Common myeloid progenitor, CD34-positive (primary cell): ENCODE data around the gene BANF1.
"Not testable (repeated sequence)": the region's sequence is repeated elsewhere in the genome, so short reads cannot be mapped to it uniquely, and the experiment has no call there.

Source experiments
- CTCF ChIA-PET: fragments of 350-600 bp; sonication (Branson Sonifier 250); formaldehyde crosslinking; loops from one replicate; lab custom pipeline; 2021; ENCODE audit warnings: antibody characterized with exemption; lab: Charles Lee
- POLR2A ChIA-PET: fragments of 350-600 bp; sonication (Branson Sonifier 250); formaldehyde crosslinking; loops from one replicate; lab custom pipeline; 2021; ENCODE audit warnings: antibody characterized with exemption; lab: Charles Lee
- DNase-seq, 3 donors: peaks; one replicate each; pipeline versions ENCODE4 v3.0.0 to v3.0.0-alpha.2; 2013
- H3K27ac ChIP-seq, 2 experiments: 1 replicate in 1 of 2; 2 replicates in 1 of 2; pipeline ENCODE4 v1.7.0; 2013; ENCODE audit warnings: inconsistent platforms in 2 of 2, low read length in 2 of 2, mild to moderate bottlenecking in 2 of 2, low read depth in 1 of 2, moderate library complexity in 1 of 2; ENCODE audit not compliant: severe bottlenecking in 2 of 2, insufficient read depth in 1 of 2, poor library complexity in 1 of 2
- H3K27me3 ChIP-seq, 5 experiments: replicated peaks in 2 of 5; 1 replicate in 3 of 5; 2 replicates in 2 of 5; pipeline versions ENCODE4 v1.6.1 to v1.7.0; 2013; ENCODE audit warnings: low read length in 4 of 5, mild to moderate bottlenecking in 2 of 5, moderate library complexity in 2 of 5, inconsistent platforms in 1 of 5; ENCODE audit not compliant: insufficient read depth in 5 of 5, control insufficient read depth in 4 of 5
- H3K36me3 ChIP-seq, 4 experiments: 1 replicate in 2 of 4; 2 replicates in 2 of 4; pipeline versions ENCODE4 v1.6.1 to v1.7.0; 2013; ENCODE audit warnings: low read length in 3 of 4, control low read depth in 1 of 4, mild to moderate bottlenecking in 1 of 4; ENCODE audit not compliant: control insufficient read depth in 4 of 4, insufficient read depth in 4 of 4
- H3K4me1 ChIP-seq, 4 experiments: 1 replicate in 3 of 4; 2 replicates in 1 of 4; pipeline versions ENCODE4 v1.6.1 to v1.7.1; 2013; ENCODE audit warnings: low read length in 3 of 4, mild to moderate bottlenecking in 3 of 4, control low read depth in 1 of 4, inconsistent platforms in 1 of 4, moderate library complexity in 1 of 4; ENCODE audit not compliant: control insufficient read depth in 4 of 4, insufficient read depth in 4 of 4; ENCODE audit errors: control extremely low read depth in 1 of 4
- H3K4me3 ChIP-seq, 7 experiments: 1 replicate in 4 of 7; 2 replicates in 3 of 7; pipeline versions ENCODE4 v1.5.1 to v1.7.0; 2013; ENCODE audit warnings: mild to moderate bottlenecking in 7 of 7, low read length in 6 of 7, moderate library complexity in 6 of 7, inconsistent platforms in 2 of 7, low read depth in 2 of 7, control low read depth in 1 of 7; ENCODE audit not compliant: insufficient read depth in 4 of 7, control insufficient read depth in 1 of 7; ENCODE audit errors: extremely low read depth in 1 of 7
- H3K9me3 ChIP-seq, 5 experiments: 1 replicate in 4 of 5; 2 replicates in 1 of 5; pipeline versions ENCODE4 v1.6.1 to v1.7.1; 2013; ENCODE audit warnings: low read length in 4 of 5, mild to moderate bottlenecking in 2 of 5, inconsistent platforms in 1 of 5, low read depth in 1 of 5, moderate library complexity in 1 of 5; ENCODE audit not compliant: control insufficient read depth in 4 of 5, insufficient read depth in 2 of 5; ENCODE audit errors: control extremely low read depth in 1 of 5
- WGBS: methylation state at CpG from one replicate; pipeline ENCODE4 v1.1.5; 2013; ENCODE audit not compliant: insufficient coverage; 5-methylcytosine and 5-hydroxymethylcytosine counted together

Gene BANF1

DNA sequence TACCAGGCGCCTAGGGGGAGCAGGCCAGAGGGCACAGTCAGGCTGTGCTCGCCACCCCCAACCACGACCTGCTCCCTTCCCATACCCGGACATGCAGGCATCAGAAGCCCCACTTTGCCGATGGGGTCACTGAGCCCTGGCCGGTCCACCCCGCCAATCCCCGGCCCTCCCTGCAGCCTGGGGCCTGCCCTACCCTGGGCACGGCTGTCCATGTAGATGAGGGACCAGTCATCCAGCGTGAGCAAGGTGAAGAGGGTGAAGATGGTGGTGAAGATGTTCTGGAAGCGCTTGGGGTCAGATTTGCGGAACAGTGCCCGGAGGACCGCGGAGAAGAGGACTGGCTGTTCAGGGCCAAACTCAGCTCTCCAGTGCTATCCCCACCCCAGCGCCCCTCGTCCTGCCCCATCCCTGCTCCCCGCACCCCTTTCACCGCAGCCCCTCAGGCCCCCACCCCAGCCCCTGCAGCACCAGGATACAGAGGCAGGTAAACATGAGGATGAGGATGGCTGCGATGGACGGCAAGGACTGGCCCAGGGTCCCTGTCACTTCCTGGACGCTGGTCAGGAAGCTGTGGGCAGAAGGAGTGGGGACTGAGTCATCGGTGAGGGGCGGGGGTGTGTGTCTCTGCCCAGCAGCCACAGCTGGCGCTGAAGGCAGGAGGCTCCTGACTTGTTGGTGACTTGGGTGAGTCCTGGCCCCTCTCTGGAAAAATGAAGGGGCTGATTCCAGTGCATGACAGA lies 18.5 kb downstream of the BANF1 start:
- H3K27me3 ChIP-seq = peaks cover 0 to 7% (median 0%) of the 10 kb centered on the region in 5 experiments
- no peaks in the 10 kb centered on the region for H3K9me3 ChIP-seq
- peaks cover 0 to 26% (median 23%) of the 10 kb centered on the region in 4 experiments for H3K4me1 ChIP-seq
- CTCF ChIA-PET = interaction anchor here (0.8 to 2.6 kb wide), 4 partner anchors 9 to 26 kb away, joined by 3 to 19 read pairs (median 6); partner anchors contain the start of gene CST6
- H3K4me3 ChIP-seq = peak overlapping the region in 3 of 7 experiments; percentile 8 to 42 (median 26)
- peak; percentile 67 to 89 (median 84) for DNase-seq
- no peaks in the 10 kb centered on the region for H3K36me3 ChIP-seq
- POLR2A ChIA-PET = interaction anchor here (0.7 to 1.3 kb wide), 2 partner anchors 31 to 130 kb away, joined by 3 read pairs; partner anchors contain the start of genes CCDC85B and SF3B2
- WGBS = 63% methylated on average over 19 of the region's 25 CpGs
- no peak overlapping the region for H3K27ac ChIP-seq

- H3K4me1 ChIP-seq = peaks cover 0 to 26% (median 23%) of the 10 kb centered on the region in 4 experiments
- ChIA-PET POLR2A (interaction anchor here (0.6 to 1.0 kb wide), 2 partner anchors 13 to 93 kb away, joined by 3 to 4 read pairs; no protein-coding TSS in a partner anchor), CTCF (interaction anchor here (0.6 to 2.9 kb wide), 30 partner anchors 8 to 384 kb away, joined by 3 to 19 read pairs (median 4); partner anchors contain the start of genes BANF1, CST6, EIF1AD and KAT5)
- 29% methylated on average over 40 of the region's 46 CpGs for WGBS
- DNase-seq = peak; percentile 57 to 71 (median 68)
- no peak overlapping the region for H3K27ac ChIP-seq
- H3K36me3 ChIP-seq = no peaks in the 10 kb centered on the region
- H3K27me3 ChIP-seq = peaks cover 0 to 7% (median 0%) of the 10 kb centered on the region in 5 experiments
- peak overlapping the region in 3 of 7 experiments; percentile 19 to 56 (median 53) for H3K4me3 ChIP-seq
- H3K9me3 ChIP-seq = no peaks in the 10 kb centered on the region
These were observed 20.3 kb downstream of the BANF1 start for GRCh38 chr11:66022401-66023185.

DNA sequence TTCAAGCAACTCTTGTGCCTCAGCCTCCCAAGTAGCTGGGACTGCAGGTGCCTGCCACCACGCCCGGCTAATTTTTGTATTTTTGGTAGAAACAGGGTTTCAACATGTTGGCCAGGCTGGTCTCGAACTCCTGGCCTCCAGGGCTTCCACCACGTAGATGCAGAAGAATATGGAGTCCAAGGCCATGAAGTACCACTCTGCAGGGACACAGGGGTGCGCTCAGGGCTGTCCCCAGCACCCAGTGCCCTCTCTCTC lies 20.8 kb downstream of the BANF1 start:
- POLR2A ChIA-PET, H3K27me3 ChIP-seq, H3K36me3 ChIP-seq, DNase-seq, H3K27ac ChIP-seq, H3K9me3 ChIP-seq, H3K4me3 ChIP-seq: not testable (repeated sequence)
- 76% methylated on average over 4 of the region's 5 CpGs for WGBS
- CTCF ChIA-PET = interaction anchor here (0.6 to 2.9 kb wide), 16 partner anchors 10 to 357 kb away, joined by 3 to 19 read pairs (median 4); partner anchors contain the start of genes BANF1, CST6 and EIF1AD
- H3K4me1 ChIP-seq = peaks cover 0 to 26% (median 23%) of the 10 kb centered on the region in 4 experiments

DNA sequence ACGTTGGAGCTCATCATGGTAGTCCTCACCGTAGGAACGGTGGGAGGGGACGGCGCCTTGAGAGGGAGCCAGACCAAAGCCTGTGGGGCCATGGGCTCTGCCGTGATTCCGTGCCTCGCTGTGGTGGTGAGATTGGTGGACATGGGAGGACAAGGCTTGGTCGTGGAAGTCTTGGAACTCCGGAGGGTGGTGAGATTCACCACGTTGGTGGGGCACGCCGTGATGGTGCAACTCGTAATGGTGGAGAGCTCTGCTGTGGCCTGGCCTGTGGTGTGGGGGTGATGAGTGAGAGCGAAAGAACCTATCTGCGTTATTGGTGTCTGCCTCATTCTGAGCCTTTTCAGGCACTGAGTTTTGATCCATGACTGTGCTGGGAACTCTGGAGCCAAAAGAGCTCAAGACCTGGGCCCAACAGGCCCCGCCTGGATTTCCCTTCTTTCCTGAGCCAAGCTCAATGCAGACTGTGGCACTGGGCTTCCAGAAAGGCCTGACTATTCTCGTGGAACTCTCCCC lies 23.8 kb downstream of the BANF1 start, which contains the start of gene CATSPER1:
Gene CATSPER1 (minus strand): TSS at position 463 of the 513 bp plus-strand sequence. CDS start 100 bp downstream, at position 363.
- Histone ChIP-seq H3K4me3 (no peak within 1 kb of the TSS), H3K27me3 (peaks cover 0 to 7% (median 0%) of the 10 kb centered on the region in 5 experiments), H3K36me3 (no peaks in the 10 kb centered on the region), H3K27ac (no peak within 1 kb of the TSS), H3K9me3 (no peaks in the 10 kb centered on the region), H3K4me1 (peaks cover 0 to 18% (median 14%) of the 10 kb centered on the region in 4 experiments)
- ChIA-PET POLR2A (interaction anchor here (0.9 kb wide), 1 partner anchor 19 kb away, joined by 3 read pairs; no protein-coding TSS in a partner anchor), CTCF (interaction anchor here (3.0 to 4.2 kb wide), 2 partner anchors 11 to 18 kb away, joined by 10 to 21 read pairs; no protein-coding TSS in a partner anchor)
- 95% methylated on average over 18 of the region's 18 CpGs for WGBS
- DNase-seq = no peak

- WGBS = 94% methylated on average over 4 of the region's 8 CpGs
- Histone ChIP-seq H3K4me1 (no peaks in the 10 kb centered on the region), H3K27ac (no peak overlapping the region), H3K36me3 (no peaks in the 10 kb centered on the region), H3K9me3 (no peaks in the 10 kb centered on the region), H3K27me3 (peaks cover 0 to 4% (median 0%) of the 10 kb centered on the region in 5 experiments), H3K4me3 (no peak overlapping the region)
- ChIA-PET CTCF (interaction anchor here (0.8 kb wide), 1 partner anchor 289 kb away, joined by 3 read pairs; no protein-coding TSS in a partner anchor), POLR2A (no interaction called here)
- DNase-seq = peak in 1 of 3 donors; percentile 43
These were observed 30.8 kb downstream of the BANF1 start for GRCh38 chr11:66032957-66033735.

DNA sequence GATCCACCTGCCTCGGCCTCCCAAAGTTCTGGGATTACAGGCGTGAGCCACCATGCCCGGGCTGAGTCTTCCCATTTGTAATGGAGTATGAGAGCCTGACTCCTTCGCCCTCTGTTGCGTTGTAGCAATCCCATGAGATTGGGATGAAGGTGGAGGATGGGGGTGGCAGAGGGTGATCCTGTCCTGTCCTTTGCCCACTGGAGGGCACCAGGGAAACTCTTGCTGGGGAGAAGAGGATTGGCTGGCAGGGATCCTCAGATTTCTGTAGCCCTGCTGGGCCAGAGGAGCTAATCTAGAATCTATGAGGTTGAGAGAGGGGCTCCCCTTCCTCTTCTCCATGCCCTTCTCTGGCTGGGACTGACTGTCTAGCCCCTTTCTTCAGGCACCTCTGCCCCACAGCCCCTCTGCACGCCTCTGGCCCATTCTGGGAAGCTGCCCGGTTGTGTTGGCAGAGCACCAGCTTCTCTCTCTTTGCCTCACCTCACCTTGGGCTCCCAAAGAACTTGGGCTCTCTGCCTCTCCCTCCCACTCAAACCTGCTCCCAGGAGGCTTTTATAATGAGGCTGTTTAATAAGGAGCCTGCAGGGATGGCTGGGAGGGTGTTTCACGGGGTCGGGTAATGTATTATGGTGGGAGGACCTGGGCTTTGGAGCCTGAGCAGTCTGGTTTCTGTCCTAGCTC lies 33.5 kb downstream of the BANF1 start:
- no peaks in the 10 kb centered on the region for H3K4me1 ChIP-seq
- peaks cover 0 to 4% (median 0%) of the 10 kb centered on the region in 5 experiments for H3K27me3 ChIP-seq
- no peaks in the 10 kb centered on the region for H3K9me3 ChIP-seq
- DNase-seq = no peak
- WGBS = 93% methylated on average over 7 of the region's 9 CpGs
- no peak overlapping the region for H3K4me3 ChIP-seq
- POLR2A ChIA-PET = no interaction called here
- CTCF ChIA-PET = interaction anchor here (1.0 to 4.3 kb wide), 5 partner anchors 8 to 45 kb away, joined by 3 to 21 read pairs (median 5); partner anchors contain the start of gene CATSPER1
- H3K27ac ChIP-seq = no peak overlapping the region
- no peaks in the 10 kb centered on the region for H3K36me3 ChIP-seq
